ENCODE results near the gene NDST1. TPM values are rescaled to one million over a fixed set of nuclear protein-coding genes. Genes with fewer than 3 reads are reported as not detected.

Gene NDST1
- total and polyA plus RNA-seq, 2 experiments from 2014 or later: 39.1 to 129 TPM

DNA sequence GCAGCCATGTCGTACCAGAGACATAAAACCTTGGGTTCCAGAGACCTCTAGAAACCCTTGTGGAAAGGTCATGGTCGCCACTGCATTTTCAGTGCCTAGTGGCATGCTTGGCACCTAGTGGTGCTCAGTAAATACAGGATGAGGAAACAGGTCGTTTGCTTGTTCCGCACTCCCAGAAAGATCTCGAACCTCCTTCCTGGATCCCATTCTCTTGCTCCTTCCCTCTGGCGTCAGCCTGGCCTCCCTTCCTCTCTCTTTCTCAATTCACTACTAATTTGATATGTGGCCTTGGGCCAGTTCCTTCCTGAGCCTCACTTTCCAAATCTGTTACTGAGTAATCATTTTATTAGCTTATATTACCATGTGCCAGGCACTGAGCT lies 4.4 kb downstream of the NDST1 start:
- peaks cover 69% of the 10 kb centered on the region for H3K4me1 ChIP-seq (ENCODE audit: insufficient read depth)
- peak overlapping the region; percentile 31; the same call in 1 of the 2 replicates for H3K9ac ChIP-seq
- H3K9me3 ChIP-seq (ENCODE audit: low read depth): no peaks in the 10 kb centered on the region
- no peaks in the 10 kb centered on the region for H3K9me2 ChIP-seq (ENCODE audit: insufficient read depth)
- peaks cover 59% of the 10 kb centered on the region for H3F3A ChIP-seq (ENCODE audit: insufficient read depth)
- H3K4me2 ChIP-seq (ENCODE audit: unreplicated experiment): peak overlapping the region; percentile 9
- H3K27ac ChIP-seq: peak overlapping the region; percentile 87
- peaks cover 96% of the 10 kb centered on the region for H3K79me2 ChIP-seq (ENCODE audit: insufficient read depth)
- WGBS, 2 experiments (ENCODE audit: low coverage in 1 of 2, low lambda C conversion rate in 2 of 2, missing lambda C conversion rate in 2 of 2): 46 to 50% methylated on average over 6 of the region's 6 CpGs
- no peaks in the 10 kb centered on the region for H3K27me3 ChIP-seq (replicated peaks; ENCODE audit: insufficient read depth)
- H4K20me1 ChIP-seq (ENCODE audit: insufficient read depth): no peaks in the 10 kb centered on the region
- peak; percentile 61 for DNase-seq
- in situ Hi-C loops (cut with MboI): no loop called here
- H3K4me3 ChIP-seq: no peak overlapping the region
- H2AFZ ChIP-seq: no peak overlapping the region
- TF ChIP-seq EZH2 (IDR thresholded peaks at IDR 0.05; ENCODE audit: insufficient read depth, poor library complexity, severe bottlenecking): no peak
- no peak for TF ChIP-seq EZH2phosphoT487 (IDR thresholded peaks at IDR 0.05; ENCODE audit: insufficient read depth, low read depth)
- H3K36me3 ChIP-seq (ENCODE audit: low read depth): no peaks in the 10 kb centered on the region

DNA sequence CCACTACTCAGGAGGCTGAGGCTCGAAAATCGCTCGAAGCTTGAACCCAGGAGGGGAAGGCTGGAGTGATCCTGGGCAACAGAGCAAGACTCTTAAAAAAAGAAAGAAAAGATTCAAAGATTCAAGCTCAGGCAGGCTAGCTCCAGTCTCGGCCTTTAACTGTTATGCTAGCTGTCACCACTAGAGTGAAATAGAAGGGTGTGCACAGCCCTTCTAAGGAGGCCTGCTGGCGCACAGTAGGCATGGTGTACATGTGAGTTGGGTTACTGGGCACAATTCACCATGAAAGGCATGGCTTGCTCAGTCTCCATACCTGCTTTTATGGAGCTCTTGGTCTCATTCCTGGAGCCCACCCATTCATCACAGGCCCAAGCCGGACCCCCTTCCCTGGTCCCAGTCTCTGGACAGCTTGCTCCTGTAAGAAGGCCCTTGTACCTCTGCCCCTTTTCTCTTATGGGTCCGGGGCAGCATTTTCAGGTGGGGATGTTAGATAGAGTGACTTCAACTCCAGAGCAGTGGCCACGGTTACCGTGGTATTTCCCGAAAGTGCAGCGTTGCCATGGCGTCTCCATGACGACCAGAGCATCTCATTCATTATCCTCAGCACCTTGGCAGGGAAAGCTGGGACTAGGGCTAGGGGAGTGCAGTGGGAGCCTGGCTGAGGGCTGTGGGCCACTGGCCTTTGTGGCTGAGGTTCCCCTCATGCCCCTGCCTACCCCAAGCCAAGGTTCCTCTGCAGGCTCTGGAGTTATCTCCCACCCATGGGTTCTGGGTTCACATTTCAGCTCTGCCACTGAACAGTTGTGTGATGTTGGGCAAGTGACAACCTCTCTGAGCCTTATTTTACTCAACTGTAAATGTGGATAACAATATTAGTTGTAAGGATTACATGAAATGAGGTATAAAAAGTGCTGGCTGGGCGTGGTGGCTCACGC lies 5.7 kb downstream of the NDST1 start:
- Histone ChIP-seq H3K9me2 (ENCODE audit: insufficient read depth) (no peaks in the 10 kb centered on the region), H3K36me3 (ENCODE audit: low read depth) (no peaks in the 10 kb centered on the region), H3K4me3 (no peak overlapping the region), H3K27me3 (replicated peaks; ENCODE audit: insufficient read depth) (no peaks in the 10 kb centered on the region), H3F3A (ENCODE audit: insufficient read depth) (peaks cover 65% of the 10 kb centered on the region), H4K20me1 (ENCODE audit: insufficient read depth) (no peaks in the 10 kb centered on the region), H3K79me2 (ENCODE audit: insufficient read depth) (peaks cover 91% of the 10 kb centered on the region), H3K9ac (no peak overlapping the region), H3K27ac (peak overlapping the region; percentile 87), H3K9me3 (ENCODE audit: low read depth) (no peaks in the 10 kb centered on the region), H2AFZ (no peak overlapping the region), H3K4me2 (ENCODE audit: unreplicated experiment) (no peak overlapping the region), H3K4me1 (ENCODE audit: insufficient read depth) (peaks cover 80% of the 10 kb centered on the region)
- TF ChIP-seq EZH2phosphoT487 (IDR thresholded peaks at IDR 0.05; ENCODE audit: insufficient read depth, low read depth) (no peak), EZH2 (IDR thresholded peaks at IDR 0.05; ENCODE audit: insufficient read depth, poor library complexity, severe bottlenecking) (no peak)
- 94 to 97% methylated on average over 15 of the region's 15 CpGs for WGBS, 2 experiments (ENCODE audit: low coverage in 1 of 2, low lambda C conversion rate in 2 of 2, missing lambda C conversion rate in 2 of 2)
- DNase-seq: peak; percentile 32
- in situ Hi-C loops (cut with MboI): no loop called here

DNA sequence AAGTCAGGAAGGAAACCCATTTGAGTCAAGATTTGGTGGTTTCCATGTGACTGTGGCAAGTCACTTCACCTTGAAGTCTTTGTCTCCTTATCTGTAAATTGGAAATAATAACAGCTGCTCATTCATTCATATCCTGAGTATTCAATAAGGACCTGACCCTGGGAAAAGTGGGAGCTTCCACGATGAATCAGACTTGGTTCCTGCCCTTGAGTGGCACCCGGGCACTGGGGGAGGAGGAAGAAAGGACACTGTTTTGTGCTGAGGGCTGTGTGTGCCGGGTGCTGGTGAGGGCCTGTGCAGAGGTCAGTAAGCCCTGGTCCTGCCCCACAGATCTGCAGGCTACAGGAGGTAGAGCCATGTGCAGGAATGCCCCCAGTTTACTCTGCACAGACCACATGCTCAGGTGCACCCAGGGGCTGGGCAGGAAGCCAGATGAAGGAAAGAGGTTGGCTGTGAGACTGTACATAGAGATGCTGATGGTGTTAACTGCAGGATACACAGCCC lies 6.8 kb downstream of the NDST1 start:
- 0 out of 2 replicates have a peak, but pooled peaks cover 4% of the 10 kb centered on the region for H3K36me3 ChIP-seq (ENCODE audit: low read depth)
- H3K79me2 ChIP-seq (ENCODE audit: insufficient read depth): peaks cover 91% of the 10 kb centered on the region
- no peak overlapping the region for H2AFZ ChIP-seq
- peaks cover 76% of the 10 kb centered on the region for H3F3A ChIP-seq (ENCODE audit: insufficient read depth)
- no peaks in the 10 kb centered on the region for H3K9me2 ChIP-seq (ENCODE audit: insufficient read depth)
- H3K9me3 ChIP-seq (ENCODE audit: low read depth): no peaks in the 10 kb centered on the region
- DNase-seq: peak; percentile 71
- H3K4me1 ChIP-seq (ENCODE audit: insufficient read depth): peaks cover 91% of the 10 kb centered on the region
- no peaks in the 10 kb centered on the region for H3K27me3 ChIP-seq (replicated peaks; ENCODE audit: insufficient read depth)
- peak overlapping the region; percentile 87 for H3K27ac ChIP-seq
- in situ Hi-C loops (cut with MboI): no loop called here
- WGBS, 2 experiments (ENCODE audit: low coverage in 1 of 2, low lambda C conversion rate in 2 of 2, missing lambda C conversion rate in 2 of 2): 39 to 41% methylated on average over 3 of the region's 3 CpGs
- peak overlapping the region; percentile 31 for H3K4me2 ChIP-seq (ENCODE audit: unreplicated experiment)
- no peak for TF ChIP-seq EZH2phosphoT487 (IDR thresholded peaks at IDR 0.05; ENCODE audit: insufficient read depth, low read depth)
- TF ChIP-seq EZH2 (IDR thresholded peaks at IDR 0.05; ENCODE audit: insufficient read depth, poor library complexity, severe bottlenecking): no peak
- peak overlapping the region; percentile 66 for H3K9ac ChIP-seq
- no peak overlapping the region; the same call in 1 of the 2 replicates for H3K4me3 ChIP-seq
- no peaks in the 10 kb centered on the region for H4K20me1 ChIP-seq (ENCODE audit: insufficient read depth)

DNA sequence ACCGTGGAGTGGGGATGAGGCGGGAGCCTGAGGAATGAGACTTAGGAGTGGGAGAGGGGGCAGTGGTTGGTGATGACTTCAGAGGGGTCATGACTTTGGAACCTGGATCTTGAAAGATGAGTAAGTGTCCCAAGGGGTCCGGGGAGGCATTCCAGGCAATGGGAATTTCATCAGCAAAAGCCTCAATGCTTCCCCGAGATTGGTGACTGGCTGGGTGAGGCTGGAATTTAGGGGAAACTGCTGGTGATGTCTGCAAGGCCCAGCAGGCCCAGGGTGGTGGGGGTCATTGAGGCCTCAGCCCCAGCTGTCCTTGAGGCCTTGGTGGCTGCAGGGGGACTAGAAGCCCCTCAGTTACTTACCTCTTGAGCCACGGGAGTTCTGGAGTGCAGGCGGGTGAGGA lies 7.5 kb downstream of the NDST1 start:
- 18 to 29% methylated on average over 5 to 6 of the region's 6 CpGs for WGBS, 2 experiments (ENCODE audit: low coverage in 1 of 2, low lambda C conversion rate in 2 of 2, missing lambda C conversion rate in 2 of 2)
- DNase-seq: peak; percentile 80
- Histone ChIP-seq H3K27me3 (replicated peaks; ENCODE audit: insufficient read depth) (no peaks in the 10 kb centered on the region), H3K79me2 (ENCODE audit: insufficient read depth) (peaks cover 91% of the 10 kb centered on the region), H3K4me3 (no peak overlapping the region; the same call in 1 of the 2 replicates), H3K9me3 (ENCODE audit: low read depth) (no peaks in the 10 kb centered on the region), H3K9me2 (ENCODE audit: insufficient read depth) (no peaks in the 10 kb centered on the region), H3K36me3 (ENCODE audit: low read depth) (0 out of 2 replicates have a peak, but pooled peaks cover 8% of the 10 kb centered on the region), H2AFZ (no peak overlapping the region), H3K9ac (peak overlapping the region; percentile 66), H3K4me2 (ENCODE audit: unreplicated experiment) (peak overlapping the region; percentile 31), H3K4me1 (ENCODE audit: insufficient read depth) (peaks cover 89% of the 10 kb centered on the region), H4K20me1 (ENCODE audit: insufficient read depth) (no peaks in the 10 kb centered on the region), H3K27ac (peak overlapping the region; percentile 87), H3F3A (ENCODE audit: insufficient read depth) (peaks cover 78% of the 10 kb centered on the region)
- in situ Hi-C loops (cut with MboI): no loop called here
- TF ChIP-seq EZH2phosphoT487 (IDR thresholded peaks at IDR 0.05; ENCODE audit: insufficient read depth, low read depth) (no peak), EZH2 (IDR thresholded peaks at IDR 0.05; ENCODE audit: insufficient read depth, poor library complexity, severe bottlenecking) (no peak)

All from GM23248 (cell line).